ENCODE results near the gene METTL6.

DNA sequence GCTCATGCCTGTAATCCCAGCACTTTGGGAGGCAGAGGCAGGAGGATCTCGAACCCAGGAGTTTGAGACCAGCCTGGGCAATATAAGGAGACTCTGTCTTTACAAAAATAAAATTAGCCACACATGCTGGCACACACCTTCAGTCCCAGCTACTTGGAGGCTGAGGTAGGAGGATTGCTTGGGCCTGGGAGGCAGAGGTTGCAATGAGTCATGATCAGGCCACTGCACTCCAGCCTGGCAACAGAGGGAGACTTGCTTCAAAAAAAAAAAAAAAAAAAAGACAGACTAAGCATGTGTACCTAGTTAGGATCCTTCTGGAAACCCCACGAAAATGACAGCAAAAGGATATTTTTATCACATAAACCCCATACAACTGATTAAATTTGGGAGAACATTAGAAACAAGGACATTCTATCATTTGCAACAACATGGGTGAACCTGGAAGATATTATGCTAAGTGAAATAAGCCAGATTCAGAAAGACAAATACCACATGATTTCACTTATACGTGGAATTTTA is 44.9 kb downstream of the METTL6 start:
- TF ChIP-seq, protein P1, sequence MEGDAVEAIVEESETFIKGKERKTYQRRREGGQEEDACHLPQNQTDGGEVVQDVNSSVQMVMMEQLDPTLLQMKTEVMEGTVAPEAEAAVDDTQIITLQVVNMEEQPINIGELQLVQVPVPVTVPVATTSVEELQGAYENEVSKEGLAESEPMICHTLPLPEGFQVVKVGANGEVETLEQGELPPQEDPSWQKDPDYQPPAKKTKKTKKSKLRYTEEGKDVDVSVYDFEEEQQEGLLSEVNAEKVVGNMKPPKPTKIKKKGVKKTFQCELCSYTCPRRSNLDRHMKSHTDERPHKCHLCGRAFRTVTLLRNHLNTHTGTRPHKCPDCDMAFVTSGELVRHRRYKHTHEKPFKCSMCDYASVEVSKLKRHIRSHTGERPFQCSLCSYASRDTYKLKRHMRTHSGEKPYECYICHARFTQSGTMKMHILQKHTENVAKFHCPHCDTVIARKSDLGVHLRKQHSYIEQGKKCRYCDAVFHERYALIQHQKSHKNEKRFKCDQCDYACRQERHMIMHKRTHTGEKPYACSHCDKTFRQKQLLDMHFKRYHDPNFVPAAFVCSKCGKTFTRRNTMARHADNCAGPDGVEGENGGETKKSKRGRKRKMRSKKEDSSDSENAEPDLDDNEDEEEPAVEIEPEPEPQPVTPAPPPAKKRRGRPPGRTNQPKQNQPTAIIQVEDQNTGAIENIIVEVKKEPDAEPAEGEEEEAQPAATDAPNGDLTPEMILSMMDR (IDR thresholded peaks at IDR 0.05) = no peak
- TF ChIP-seq POLR2A (IDR thresholded peaks at IDR 0.05) = no peak
- no peak for TF ChIP-seq EP300 (IDR thresholded peaks at IDR 0.05)
